SU-DHL-6 (cell line): ENCODE measurements around the gene ELAVL3.

Experiments used
- H2AFZ ChIP-seq: fragments of 200-600 bp; sonication (generic); 2 replicates; pipeline ENCODE4 v1.6.1; 2014; ENCODE audit warnings: low read depth, mild to moderate bottlenecking, moderate library complexity, mixed read lengths, antibody characterized with exemption, low read length; ENCODE audit not compliant: severe bottlenecking
- H3F3A ChIP-seq: fragments of 200-600 bp; shearing (Covaris generic); 2 replicates; pipeline ENCODE4 v1.6.0; 2016; ENCODE audit warnings: antibody characterized with exemption, mild to moderate bottlenecking; ENCODE audit not compliant: insufficient read depth
- H3K27ac ChIP-seq: fragments of 200-600 bp; sonication (generic); 2 replicates; pipeline ENCODE4 v1.5.1; 2016; ENCODE audit warnings: low read depth, mild to moderate bottlenecking, low read length, moderate library complexity, mixed read lengths
- H3K27me3 ChIP-seq: fragments of 200-600 bp; sonication (generic), shearing (Covaris generic); 2 replicates; pipeline ENCODE4 v1.6.0; 2014; ENCODE audit warnings: mild to moderate bottlenecking, low read length
- H3K36me3 ChIP-seq: fragments of 200-600 bp; sonication (generic); 2 replicates; pipeline ENCODE4 v1.6.1; 2014; ENCODE audit warnings: mild to moderate bottlenecking, low read length, mixed read lengths
- H3K4me2 ChIP-seq: fragments of 300-600, 200-600 bp; shearing (Covaris generic), sonication (generic); 2 replicates; pipeline ENCODE4 v1.6.0; 2014; ENCODE audit warnings: low read length, low read depth, mild to moderate bottlenecking; ENCODE audit not compliant: poor library complexity, severe bottlenecking
- H3K4me3 ChIP-seq: fragments of 200-600 bp; sonication (generic); 2 replicates; pipeline ENCODE4 v1.5.1; 2014; ENCODE audit warnings: antibody characterized with exemption, low read length, mild to moderate bottlenecking, mixed read lengths; ENCODE audit not compliant: insufficient read depth, poor library complexity, severe bottlenecking
- H3K79me2 ChIP-seq: fragments of 200-600 bp; sonication (generic); 2 replicates; pipeline ENCODE4 v1.6.1; 2014; ENCODE audit warnings: mild to moderate bottlenecking, low read length, moderate library complexity; ENCODE audit not compliant: insufficient read depth
- H3K9ac ChIP-seq: fragments of 200-600 bp; sonication (generic); 2 replicates; pipeline ENCODE4 v1.7.0; 2014; ENCODE audit warnings: mild to moderate bottlenecking, low read length
- H3K9me2 ChIP-seq: fragments of 200-600 bp; sonication (generic); replicated peaks from 2 replicates; pipeline ENCODE4 v1.6.1; 2014; ENCODE audit warnings: low read length; ENCODE audit not compliant: insufficient read depth
- H3K9me3 ChIP-seq: fragments of 200-600 bp; sonication (generic); 2 replicates; pipeline ENCODE4 v1.6.1; 2014; ENCODE audit warnings: low read length, mixed read lengths; ENCODE audit not compliant: insufficient read depth
- H4K20me1 ChIP-seq: fragments of 200-600 bp; sonication (generic); 2 replicates; pipeline ENCODE4 v1.6.1; 2014; ENCODE audit warnings: low read depth, mild to moderate bottlenecking, antibody characterized with exemption, low read length, moderate library complexity, mixed read lengths
- EZH2phosphoT487 ChIP-seq: fragments of 200-600 bp; sonication (generic), shearing (Covaris generic); conservative IDR thresholded peaks from 2 replicates; pipeline ENCODE4 v1.6.1; 2018; ENCODE audit warnings: mild to moderate bottlenecking, antibody characterized with exemption, low read length, moderate library complexity, mixed read lengths
- TF ChIP-seq, protein P1 (sequence below): fragments of 200-600 bp; sonication (generic); IDR thresholded peaks from one replicate; pipeline ENCODE4 v1.5.1; 2017; ENCODE audit warnings: antibody characterized with exemption, mild to moderate bottlenecking, low read length, moderate library complexity; ENCODE audit not compliant: insufficient read depth, poor library complexity, severe bottlenecking

Gene ELAVL3

DNA sequence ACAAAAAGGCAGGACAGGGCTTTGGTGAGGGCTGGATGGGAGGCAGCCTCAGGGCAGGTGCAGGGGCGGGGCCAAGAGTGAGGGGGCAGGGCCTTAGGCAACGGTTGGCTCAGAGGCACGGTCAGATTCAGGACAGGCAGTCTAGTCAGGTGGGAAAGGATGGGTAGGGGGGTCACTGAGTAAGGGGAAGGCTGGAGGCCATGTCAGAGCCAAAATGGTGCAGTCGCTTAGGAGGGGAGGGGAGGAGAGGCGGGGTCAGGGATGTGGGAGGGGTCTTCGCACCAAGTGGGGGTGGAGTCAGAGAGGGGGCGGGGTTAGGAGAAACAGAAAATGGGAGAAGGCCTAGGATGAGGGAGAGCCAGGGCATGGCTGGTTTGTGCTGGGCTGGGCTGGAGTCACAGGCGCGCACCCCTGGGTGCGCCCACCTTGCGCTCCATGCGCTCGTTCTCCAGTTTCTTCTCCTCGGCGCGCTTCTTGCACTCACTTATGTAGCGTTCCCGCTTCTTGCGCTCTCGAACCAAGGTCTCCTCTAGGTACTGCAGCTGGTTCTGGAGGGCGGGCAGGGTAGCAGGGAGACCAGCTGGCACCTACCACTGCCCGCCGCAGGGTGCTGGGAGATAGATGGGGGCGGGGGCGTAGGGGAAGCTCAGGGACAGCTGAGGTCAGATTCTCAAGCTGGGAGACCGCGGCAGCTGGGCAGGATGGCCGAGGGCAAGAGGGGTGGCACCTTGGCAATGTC lies 55.0 kb downstream of the ELAVL3 start:
- Histone ChIP-seq H4K20me1 (no peaks in the 10 kb centered on the region), H3K9ac (no peak overlapping the region), H3K27me3 (no peaks in the 10 kb centered on the region), H3K79me2 (no peaks in the 10 kb centered on the region), H3K4me3 (no peak overlapping the region), H2AFZ (no peak overlapping the region), H3F3A (peaks cover 4% of the 10 kb centered on the region; the same call in 1 of the 2 replicates), H3K27ac (no peak overlapping the region), H3K9me3 (no peaks in the 10 kb centered on the region), H3K4me2 (no peak overlapping the region), H3K9me2 (no peaks in the 10 kb centered on the region), H3K36me3 (no peaks in the 10 kb centered on the region)
- TF ChIP-seq, protein P1, sequence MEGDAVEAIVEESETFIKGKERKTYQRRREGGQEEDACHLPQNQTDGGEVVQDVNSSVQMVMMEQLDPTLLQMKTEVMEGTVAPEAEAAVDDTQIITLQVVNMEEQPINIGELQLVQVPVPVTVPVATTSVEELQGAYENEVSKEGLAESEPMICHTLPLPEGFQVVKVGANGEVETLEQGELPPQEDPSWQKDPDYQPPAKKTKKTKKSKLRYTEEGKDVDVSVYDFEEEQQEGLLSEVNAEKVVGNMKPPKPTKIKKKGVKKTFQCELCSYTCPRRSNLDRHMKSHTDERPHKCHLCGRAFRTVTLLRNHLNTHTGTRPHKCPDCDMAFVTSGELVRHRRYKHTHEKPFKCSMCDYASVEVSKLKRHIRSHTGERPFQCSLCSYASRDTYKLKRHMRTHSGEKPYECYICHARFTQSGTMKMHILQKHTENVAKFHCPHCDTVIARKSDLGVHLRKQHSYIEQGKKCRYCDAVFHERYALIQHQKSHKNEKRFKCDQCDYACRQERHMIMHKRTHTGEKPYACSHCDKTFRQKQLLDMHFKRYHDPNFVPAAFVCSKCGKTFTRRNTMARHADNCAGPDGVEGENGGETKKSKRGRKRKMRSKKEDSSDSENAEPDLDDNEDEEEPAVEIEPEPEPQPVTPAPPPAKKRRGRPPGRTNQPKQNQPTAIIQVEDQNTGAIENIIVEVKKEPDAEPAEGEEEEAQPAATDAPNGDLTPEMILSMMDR = no peak
- no peak for TF ChIP-seq EZH2phosphoT487

DNA sequence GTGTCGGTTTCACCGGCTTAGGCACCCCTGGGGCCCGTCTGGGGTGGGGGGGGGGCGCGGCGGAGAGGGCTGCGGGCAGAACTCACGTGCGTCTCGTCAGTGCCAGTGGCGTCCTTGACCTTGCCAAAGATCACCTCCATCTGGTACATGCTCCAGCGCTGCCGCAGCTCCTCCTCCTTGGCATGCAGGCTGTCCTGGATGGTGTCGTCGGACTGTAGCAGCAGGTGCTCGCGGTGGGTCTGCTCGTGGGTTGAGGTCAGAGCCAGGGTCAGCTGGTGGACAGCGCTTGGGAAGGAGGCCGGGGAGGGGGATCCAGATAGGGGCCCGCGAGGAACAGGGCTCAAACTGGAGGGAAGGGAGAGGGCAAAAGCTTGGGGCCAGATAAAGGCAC lies 57.1 kb downstream of the ELAVL3 start:
- H3K9me3 ChIP-seq = no peaks in the 10 kb centered on the region
- H3K36me3 ChIP-seq = no peaks in the 10 kb centered on the region
- no peaks in the 10 kb centered on the region for H3K9me2 ChIP-seq
- TF ChIP-seq, protein P1 = no peak
- no peak overlapping the region for H3K9ac ChIP-seq
- no peaks in the 10 kb centered on the region for H3K79me2 ChIP-seq
- no peaks in the 10 kb centered on the region for H4K20me1 ChIP-seq
- H3K4me3 ChIP-seq = no peak overlapping the region
- H3F3A ChIP-seq = peaks cover 4% of the 10 kb centered on the region; the same call in 1 of the 2 replicates
- no peak overlapping the region for H2AFZ ChIP-seq
- H3K27me3 ChIP-seq = no peaks in the 10 kb centered on the region
- no peak overlapping the region for H3K4me2 ChIP-seq
- H3K27ac ChIP-seq = no peak overlapping the region

DNA sequence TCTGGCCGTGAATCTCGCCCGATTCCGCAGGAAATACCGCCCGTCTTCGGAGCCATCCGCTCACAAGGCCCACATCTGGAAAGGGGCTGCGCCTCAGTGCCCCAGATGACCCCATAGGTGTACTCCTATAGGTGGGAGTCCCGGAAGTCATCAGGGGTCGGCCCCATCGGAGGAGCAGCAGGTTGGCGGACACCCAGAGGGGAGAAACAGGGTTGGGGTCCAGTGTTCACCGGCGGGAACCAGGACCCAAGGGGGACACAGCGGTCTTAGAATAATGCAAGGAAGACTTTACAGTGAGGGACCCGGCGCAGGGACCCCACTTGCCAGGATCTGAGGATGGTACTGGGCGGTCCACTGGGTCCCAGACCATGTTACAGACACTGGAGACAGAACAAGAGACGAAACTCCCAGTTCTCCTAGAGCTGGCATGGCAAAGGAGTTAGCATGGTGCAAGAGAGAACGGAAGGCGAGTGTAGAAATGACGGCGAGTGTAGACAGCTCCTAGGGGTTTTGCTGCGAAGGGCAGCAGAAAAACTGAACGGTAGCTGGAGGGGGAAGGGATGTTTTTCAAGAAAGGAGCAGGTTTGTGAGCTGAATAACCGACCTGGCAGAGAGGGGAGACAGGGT lies 57.6 kb downstream of the ELAVL3 start:
- no peaks in the 10 kb centered on the region for H3K79me2 ChIP-seq
- no peak overlapping the region for H3K4me3 ChIP-seq
- H3K9ac ChIP-seq = no peak overlapping the region
- peaks cover 4% of the 10 kb centered on the region; the same call in 1 of the 2 replicates for H3F3A ChIP-seq
- no peaks in the 10 kb centered on the region for H3K9me3 ChIP-seq
- no peaks in the 10 kb centered on the region for H3K9me2 ChIP-seq
- no peak overlapping the region for H3K4me2 ChIP-seq
- H2AFZ ChIP-seq = no peak overlapping the region
- no peaks in the 10 kb centered on the region for H3K27me3 ChIP-seq
- TF ChIP-seq, protein P1 = no peak
- TF ChIP-seq EZH2phosphoT487 = no peak
- H3K36me3 ChIP-seq = no peaks in the 10 kb centered on the region
- no peak overlapping the region for H3K27ac ChIP-seq
- H4K20me1 ChIP-seq = no peaks in the 10 kb centered on the region
